HepG2 (cell line): ENCODE data around the gene HARBI1. TPM values are rescaled to one million over a fixed set of nuclear protein-coding genes. Genes with fewer than 3 reads are reported as not detected.

Source experiments
- ARNTL ChIP-seq: sonication (generic); formaldehyde crosslinking; IDR thresholded peaks from 2 replicates; pipeline ENCODE4 v1.4.0; 2020; ENCODE audit warnings: mild to moderate bottlenecking, missing genetic modification reagents
- CAMTA2 ChIP-seq: sonication (generic); formaldehyde crosslinking; IDR thresholded peaks from 2 replicates; pipeline ENCODE4 v1.4.0; 2020; ENCODE audit warnings: mild to moderate bottlenecking, missing genetic modification reagents, borderline replicate concordance
- CEBPG ChIP-seq: IDR thresholded peaks from 2 replicates; pipeline ENCODE4 v1.6.1; 2016
- CENPX ChIP-seq: sonication (generic); formaldehyde crosslinking; IDR thresholded peaks from 2 replicates; pipeline ENCODE4 v1.9.0; 2021; ENCODE audit warnings: mild to moderate bottlenecking, missing genetic modification reagents, moderate library complexity
- FOXA1 ChIP-seq, 2 experiments: fragments of 450-650 bp in 1 of 2; sonication (generic) in 1 of 2; formaldehyde crosslinking in 1 of 2; IDR thresholded peaks; 2 replicates each; pipeline versions ENCODE4 v1.4.0 to v1.6.1; 2016 to 2020; ENCODE audit warnings: missing genetic modification reagents in 1 of 2
- GATAD2A ChIP-seq: IDR thresholded peaks from 2 replicates; pipeline ENCODE4 v1.6.1; 2016
- HDAC1 ChIP-seq: sonication (generic); formaldehyde crosslinking; IDR thresholded peaks from 2 replicates; pipeline ENCODE4 v1.5.1; 2020; ENCODE audit warnings: mild to moderate bottlenecking, missing genetic modification reagents
- HOMEZ ChIP-seq: IDR thresholded peaks from 2 replicates; pipeline ENCODE4 v1.6.1; 2016; ENCODE audit warnings: low read depth
- KMT2A ChIP-seq: sonication (generic); formaldehyde crosslinking; IDR thresholded peaks from 2 replicates; pipeline ENCODE4 v1.4.0; 2020; ENCODE audit warnings: missing genetic modification reagents
- NCOR1 ChIP-seq: fragments of 200-600 bp; sonication (generic); IDR thresholded peaks from 2 replicates; pipeline ENCODE4 v1.7.0; 2017; ENCODE audit warnings: antibody characterized with exemption, low read length, borderline replicate concordance
- SAP130 ChIP-seq: IDR thresholded peaks from 2 replicates; pipeline ENCODE4 v1.6.1; 2016; ENCODE audit warnings: low read depth
- SATB2 ChIP-seq: sonication (generic); formaldehyde crosslinking; IDR thresholded peaks from 2 replicates; pipeline ENCODE4 v1.5.0; 2020; ENCODE audit warnings: missing genetic modification reagents
- TEAD3 ChIP-seq: optimal IDR thresholded peaks from 2 replicates; pipeline ENCODE3; 2016; ENCODE audit warnings: borderline replicate concordance
- ZNF331 ChIP-seq: sonication (generic); formaldehyde crosslinking; IDR thresholded peaks from 2 replicates; pipeline ENCODE4 v1.4.0; 2020; ENCODE audit warnings: missing genetic modification reagents
- ZNF383 ChIP-seq: sonication (generic); formaldehyde crosslinking; IDR thresholded peaks from 2 replicates; pipeline ENCODE4 v1.4.0; 2020; ENCODE audit warnings: missing genetic modification reagents, mild to moderate bottlenecking, borderline replicate concordance
- ZNF557 ChIP-seq: sonication (generic); formaldehyde crosslinking; IDR thresholded peaks from 2 replicates; pipeline ENCODE4 v1.4.0; 2020; ENCODE audit warnings: missing genetic modification reagents
- ZNF761 ChIP-seq: sonication (generic); formaldehyde crosslinking; conservative IDR thresholded peaks from 2 replicates; pipeline ENCODE4 v1.4.0; 2020; ENCODE audit warnings: mild to moderate bottlenecking, missing genetic modification reagents
- polyA plus RNA-seq, 8 experiments: library from polyadenylated mRNA; depleted of rRNA in 3 of 8; stranded (reverse) in 7 of 8; unstranded in 1 of 8; fragments of >200 nt; fragmentation: Illumina TruSeq in 4 of 8; extraction: Trizol in 4 of 8; gene quantifications; 2 replicates each; pipeline versions ENCODE4 v1.2.1 to v1.2.3, GENCODE V29; 2011 to 2016; ENCODE audit warnings: low read depth in 4 of 8, missing spikeins in 1 of 8, mixed read lengths in 1 of 8; ENCODE audit not compliant: insufficient read depth in 1 of 8
- total RNA-seq, 5 experiments: library from RNA; depleted of rRNA; stranded (reverse); fragments of >200 nt; fragmentation: Illumina TruSeq; extraction: Trizol; gene quantifications; 2 replicates each; pipeline ENCODE4 v1.2.3, GENCODE V29; 2016; ENCODE audit warnings: low read depth in 1 of 5
- TF ChIP-seq, protein P1 (sequence below): sonication (generic); formaldehyde crosslinking; conservative IDR thresholded peaks from 2 replicates; pipeline ENCODE4 v1.4.0; 2020; ENCODE audit warnings: mild to moderate bottlenecking, missing genetic modification reagents, moderate library complexity
- TF ChIP-seq, protein P2 (sequence below): sonication (generic); formaldehyde crosslinking; IDR thresholded peaks from 2 replicates; pipeline ENCODE4 v1.4.0; 2020; ENCODE audit warnings: mild to moderate bottlenecking, missing genetic modification reagents, borderline replicate concordance

The HARBI1 gene
- total and polyA plus RNA-seq, 2 of the 13 experiments (the other 11 are each of a cell fraction or from before 2014, with no cell fraction given), result 2.5 to 4.8 TPM

DNA sequence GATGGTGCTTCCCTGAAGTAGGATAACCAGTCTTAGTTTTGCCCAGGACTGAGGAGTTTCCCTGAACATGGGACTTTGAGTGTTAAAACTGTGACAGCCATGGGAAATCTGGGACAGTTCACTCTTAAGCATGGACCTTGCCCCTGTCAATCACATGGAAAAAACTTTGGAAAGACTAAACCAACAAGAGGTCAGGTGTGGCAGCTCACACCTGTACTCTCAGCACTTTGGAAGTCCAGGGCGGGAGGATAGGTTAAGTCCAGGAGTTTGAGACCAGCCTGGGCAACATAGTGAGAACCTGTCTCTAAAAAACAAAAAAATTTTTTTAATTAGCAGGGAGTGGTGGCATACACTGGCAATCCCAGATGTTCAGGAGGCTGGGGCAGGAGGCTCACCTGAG is 19.9 kb downstream of the HARBI1 start (continued):
- TF ChIP-seq, protein P1, sequence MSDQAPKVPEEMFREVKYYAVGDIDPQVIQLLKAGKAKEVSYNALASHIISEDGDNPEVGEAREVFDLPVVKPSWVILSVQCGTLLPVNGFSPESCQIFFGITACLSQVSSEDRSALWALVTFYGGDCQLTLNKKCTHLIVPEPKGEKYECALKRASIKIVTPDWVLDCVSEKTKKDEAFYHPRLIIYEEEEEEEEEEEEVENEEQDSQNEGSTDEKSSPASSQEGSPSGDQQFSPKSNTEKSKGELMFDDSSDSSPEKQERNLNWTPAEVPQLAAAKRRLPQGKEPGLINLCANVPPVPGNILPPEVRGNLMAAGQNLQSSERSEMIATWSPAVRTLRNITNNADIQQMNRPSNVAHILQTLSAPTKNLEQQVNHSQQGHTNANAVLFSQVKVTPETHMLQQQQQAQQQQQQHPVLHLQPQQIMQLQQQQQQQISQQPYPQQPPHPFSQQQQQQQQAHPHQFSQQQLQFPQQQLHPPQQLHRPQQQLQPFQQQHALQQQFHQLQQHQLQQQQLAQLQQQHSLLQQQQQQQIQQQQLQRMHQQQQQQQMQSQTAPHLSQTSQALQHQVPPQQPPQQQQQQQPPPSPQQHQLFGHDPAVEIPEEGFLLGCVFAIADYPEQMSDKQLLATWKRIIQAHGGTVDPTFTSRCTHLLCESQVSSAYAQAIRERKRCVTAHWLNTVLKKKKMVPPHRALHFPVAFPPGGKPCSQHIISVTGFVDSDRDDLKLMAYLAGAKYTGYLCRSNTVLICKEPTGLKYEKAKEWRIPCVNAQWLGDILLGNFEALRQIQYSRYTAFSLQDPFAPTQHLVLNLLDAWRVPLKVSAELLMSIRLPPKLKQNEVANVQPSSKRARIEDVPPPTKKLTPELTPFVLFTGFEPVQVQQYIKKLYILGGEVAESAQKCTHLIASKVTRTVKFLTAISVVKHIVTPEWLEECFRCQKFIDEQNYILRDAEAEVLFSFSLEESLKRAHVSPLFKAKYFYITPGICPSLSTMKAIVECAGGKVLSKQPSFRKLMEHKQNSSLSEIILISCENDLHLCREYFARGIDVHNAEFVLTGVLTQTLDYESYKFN (CRISPR knock-in tag), result peak; percentile 81
- TF ChIP-seq GATAD2A (CRISPR knock-in tag) (peak; percentile 43; the same call in 1 of the 2 replicates), FOXA1 (IDR thresholded peaks at IDR 0.05) (no peak), FOXA1 (CRISPR knock-in tag; IDR thresholded peaks at IDR 0.05) (peak; percentile 52), ZNF331 (peak; percentile 48; the same call in 1 of the 2 replicates), HDAC1 (peak; percentile 70), ZNF383 (no peak), NCOR1 (peak; percentile 73), SATB2 (CRISPR knock-in tag) (no peak), HOMEZ (peak; percentile 63; the same call in 1 of the 2 replicates), ZNF557 (no peak), KMT2A (CRISPR knock-in tag) (no peak), TEAD3 (CRISPR knock-in tag) (peak; percentile 52), CEBPG (peak; percentile 33; the same call in 1 of the 2 replicates), CENPX (CRISPR knock-in tag) (no peak), ZNF761 (no peak), CAMTA2 (CRISPR knock-in tag) (no peak), ARNTL (CRISPR knock-in tag) (0 out of 2 replicates have a peak, but pooled peaks have one; percentile 23), SAP130 (peak; percentile 67)
- TF ChIP-seq, protein P2, sequence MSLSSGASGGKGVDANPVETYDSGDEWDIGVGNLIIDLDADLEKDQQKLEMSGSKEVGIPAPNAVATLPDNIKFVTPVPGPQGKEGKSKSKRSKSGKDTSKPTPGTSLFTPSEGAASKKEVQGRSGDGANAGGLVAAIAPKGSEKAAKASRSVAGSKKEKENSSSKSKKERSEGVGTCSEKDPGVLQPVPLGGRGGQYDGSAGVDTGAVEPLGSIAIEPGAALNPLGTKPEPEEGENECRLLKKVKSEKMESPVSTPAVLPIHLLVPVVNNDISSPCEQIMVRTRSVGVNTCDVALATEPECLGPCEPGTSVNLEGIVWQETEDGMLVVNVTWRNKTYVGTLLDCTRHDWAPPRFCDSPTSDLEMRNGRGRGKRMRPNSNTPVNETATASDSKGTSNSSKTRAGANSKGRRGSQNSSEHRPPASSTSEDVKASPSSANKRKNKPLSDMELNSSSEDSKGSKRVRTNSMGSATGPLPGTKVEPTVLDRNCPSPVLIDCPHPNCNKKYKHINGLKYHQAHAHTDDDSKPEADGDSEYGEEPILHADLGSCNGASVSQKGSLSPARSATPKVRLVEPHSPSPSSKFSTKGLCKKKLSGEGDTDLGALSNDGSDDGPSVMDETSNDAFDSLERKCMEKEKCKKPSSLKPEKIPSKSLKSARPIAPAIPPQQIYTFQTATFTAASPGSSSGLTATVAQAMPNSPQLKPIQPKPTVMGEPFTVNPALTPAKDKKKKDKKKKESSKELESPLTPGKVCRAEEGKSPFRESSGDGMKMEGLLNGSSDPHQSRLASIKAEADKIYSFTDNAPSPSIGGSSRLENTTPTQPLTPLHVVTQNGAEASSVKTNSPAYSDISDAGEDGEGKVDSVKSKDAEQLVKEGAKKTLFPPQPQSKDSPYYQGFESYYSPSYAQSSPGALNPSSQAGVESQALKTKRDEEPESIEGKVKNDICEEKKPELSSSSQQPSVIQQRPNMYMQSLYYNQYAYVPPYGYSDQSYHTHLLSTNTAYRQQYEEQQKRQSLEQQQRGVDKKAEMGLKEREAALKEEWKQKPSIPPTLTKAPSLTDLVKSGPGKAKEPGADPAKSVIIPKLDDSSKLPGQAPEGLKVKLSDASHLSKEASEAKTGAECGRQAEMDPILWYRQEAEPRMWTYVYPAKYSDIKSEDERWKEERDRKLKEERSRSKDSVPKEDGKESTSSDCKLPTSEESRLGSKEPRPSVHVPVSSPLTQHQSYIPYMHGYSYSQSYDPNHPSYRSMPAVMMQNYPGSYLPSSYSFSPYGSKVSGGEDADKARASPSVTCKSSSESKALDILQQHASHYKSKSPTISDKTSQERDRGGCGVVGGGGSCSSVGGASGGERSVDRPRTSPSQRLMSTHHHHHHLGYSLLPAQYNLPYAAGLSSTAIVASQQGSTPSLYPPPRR (CRISPR knock-in tag), result 0 out of 2 replicates have a peak, but pooled peaks have one; percentile 36
